Measurements from ENCODE around the gene TSPAN31.
"Not testable (repeated sequence)": the region's sequence is repeated elsewhere in the genome, so short reads cannot be mapped to it uniquely, and the experiment has no call there.

The TSPAN31 gene, protein sequence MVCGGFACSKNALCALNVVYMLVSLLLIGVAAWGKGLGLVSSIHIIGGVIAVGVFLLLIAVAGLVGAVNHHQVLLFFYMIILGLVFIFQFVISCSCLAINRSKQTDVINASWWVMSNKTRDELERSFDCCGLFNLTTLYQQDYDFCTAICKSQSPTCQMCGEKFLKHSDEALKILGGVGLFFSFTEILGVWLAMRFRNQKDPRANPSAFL

DNA sequence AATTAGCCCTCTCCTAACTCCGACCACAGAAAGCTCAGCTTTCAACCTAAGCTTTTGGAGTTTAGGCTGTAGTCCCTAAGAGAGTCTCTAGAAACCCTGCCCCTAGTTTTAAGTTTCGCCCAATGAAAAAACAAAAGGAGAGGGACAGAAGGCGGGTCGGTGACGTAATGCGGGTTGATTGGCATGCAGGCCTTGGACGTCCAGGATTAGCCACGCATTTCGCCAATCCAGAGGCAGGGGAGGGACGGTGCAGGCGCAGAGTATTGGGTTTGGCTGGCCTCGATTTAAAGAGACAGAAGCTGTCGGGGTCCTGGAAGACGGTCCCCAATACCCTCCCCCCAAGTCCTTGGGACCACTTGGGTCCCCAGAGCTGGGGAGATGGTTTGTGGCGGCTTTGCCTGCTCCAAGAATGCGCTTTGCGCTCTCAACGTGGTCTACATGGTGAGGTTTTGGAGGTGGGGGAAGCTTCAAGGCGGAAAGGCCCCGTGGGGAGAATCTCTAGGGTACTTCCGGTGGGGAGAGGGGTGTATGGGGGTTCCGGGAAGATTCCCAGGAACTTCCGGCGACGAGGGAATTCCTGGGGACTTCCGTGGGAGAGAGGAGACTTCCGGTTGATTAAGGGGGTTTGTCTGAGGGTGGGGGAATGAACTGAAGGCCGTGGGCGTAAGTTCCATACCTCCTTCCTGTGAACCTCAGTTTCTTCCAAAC is at the start of gene TSPAN31:
Gene TSPAN31 (plus strand): TSS at position 263 of the 708 bp plus-strand sequence. CDS start 116 bp downstream, at position 379.
- Mint-ChIP-seq H3K36me3 (ENCODE audit: low read depth) (peaks cover 34% of the 10 kb centered on the region), H3K4me3 (peak within 1 kb of the TSS; percentile 89), H3K27me3 (no peaks in the 10 kb centered on the region), H3K4me1 (peaks cover 60% of the 10 kb centered on the region), H3K27ac (peak within 1 kb of the TSS; percentile 92), H3K9me3 (no peaks in the 10 kb centered on the region)
- ATAC-seq (peak; percentile 80), DNase-seq (peak; percentile 93)

DNA sequence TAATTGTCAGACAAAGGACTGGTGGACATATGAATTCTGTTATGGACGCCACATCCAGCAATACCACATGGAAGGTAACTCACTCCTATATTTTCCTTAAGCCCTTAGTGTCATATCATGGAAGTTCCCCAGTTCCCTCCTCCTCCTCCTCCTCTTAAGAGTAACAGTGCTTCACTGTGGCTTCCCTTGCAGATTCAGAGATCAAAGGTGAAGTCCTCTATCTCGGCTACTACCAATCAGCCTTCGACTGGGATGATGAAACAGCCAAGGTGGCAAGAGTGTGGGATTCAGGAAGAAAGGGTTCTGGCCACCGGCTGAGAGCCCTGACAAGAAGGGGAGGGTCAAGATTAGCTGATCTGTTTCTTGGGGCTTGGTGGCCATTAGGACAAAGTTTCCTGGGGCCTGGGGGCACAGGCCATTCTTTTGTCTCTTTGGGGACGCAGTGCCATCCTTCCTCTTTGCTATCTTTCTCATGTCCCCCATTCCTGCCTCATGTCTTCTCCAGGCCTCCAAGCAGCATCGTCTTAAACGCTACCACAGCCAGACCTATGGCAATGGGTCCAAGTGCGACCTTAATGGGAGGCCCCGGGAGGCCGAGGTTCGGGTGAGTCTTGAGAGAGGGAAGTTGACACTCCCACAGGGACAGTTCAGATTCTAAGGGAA is 48.9 kb upstream of the TSPAN31 start:
- no peak overlapping the region for H3K27ac Mint-ChIP-seq
- no peak for ATAC-seq
- H3K9me3 Mint-ChIP-seq: no peaks in the 10 kb centered on the region

GRCh38 chr12:57697076-57697475 is 47.8 kb upstream of the TSPAN31 start:
- DNase-seq (no peak), ATAC-seq (no peak)
- H3K27me3 Mint-ChIP-seq: no peaks in the 10 kb centered on the region
- peaks cover 22% of the 10 kb centered on the region for H3K36me3 Mint-ChIP-seq (ENCODE audit: low read depth)
- peaks cover 2% of the 10 kb centered on the region for H3K4me1 Mint-ChIP-seq
- no peaks in the 10 kb centered on the region for H3K9me3 Mint-ChIP-seq
- H3K27ac Mint-ChIP-seq: no peak overlapping the region
- H3K4me3 Mint-ChIP-seq: no peak overlapping the region

More for the DNA sequence above, 48.9 kb upstream of the TSPAN31 start:
- Mint-ChIP-seq H3K4me1 (peaks cover 2% of the 10 kb centered on the region), H3K4me3 (peak overlapping the region; percentile 18), H3K27me3 (peaks cover 1% of the 10 kb centered on the region), H3K36me3 (ENCODE audit: low read depth) (peaks cover 18% of the 10 kb centered on the region)
- no peak for DNase-seq

DNA sequence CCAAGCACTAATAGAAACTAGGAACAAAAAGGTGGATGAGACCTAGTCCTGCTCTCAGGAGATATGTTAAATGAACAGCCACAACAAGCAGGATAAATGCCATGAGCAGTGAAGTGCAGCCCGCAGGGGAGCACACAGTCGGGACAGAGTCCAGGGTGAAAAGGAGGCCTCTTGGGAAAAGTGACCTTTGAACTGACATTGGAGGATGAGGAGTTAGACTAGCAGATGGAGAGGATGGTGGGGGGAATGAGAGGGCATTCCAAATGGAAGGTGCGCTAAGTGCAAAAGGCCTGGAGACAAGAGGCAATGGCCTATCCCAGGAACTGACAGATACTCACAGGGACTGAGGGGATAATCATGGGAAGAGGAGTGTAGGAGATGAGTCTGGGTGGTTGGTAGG is 46.4 kb upstream of the TSPAN31 start:
- Mint-ChIP-seq H3K27ac (no peak overlapping the region), H3K36me3 (ENCODE audit: low read depth) (peaks cover 35% of the 10 kb centered on the region), H3K27me3 (no peaks in the 10 kb centered on the region), H3K4me3 (no peak overlapping the region), H3K9me3 (peaks cover 8% of the 10 kb centered on the region), H3K4me1 (peaks cover 2% of the 10 kb centered on the region)
- DNase-seq: no peak
- ATAC-seq: no peak

- DNase-seq (no peak), ATAC-seq (no peak)
- Mint-ChIP-seq H3K36me3 (ENCODE audit: low read depth) (peaks cover 52% of the 10 kb centered on the region), H3K4me1 (peaks cover 2% of the 10 kb centered on the region), H3K27me3 (no peaks in the 10 kb centered on the region), H3K27ac (no peak overlapping the region), H3K9me3 (peaks cover 12% of the 10 kb centered on the region), H3K4me3 (no peak overlapping the region)
Measured at GRCh38 chr12:57700317-57700716, 44.5 kb upstream of the TSPAN31 start.

DNA sequence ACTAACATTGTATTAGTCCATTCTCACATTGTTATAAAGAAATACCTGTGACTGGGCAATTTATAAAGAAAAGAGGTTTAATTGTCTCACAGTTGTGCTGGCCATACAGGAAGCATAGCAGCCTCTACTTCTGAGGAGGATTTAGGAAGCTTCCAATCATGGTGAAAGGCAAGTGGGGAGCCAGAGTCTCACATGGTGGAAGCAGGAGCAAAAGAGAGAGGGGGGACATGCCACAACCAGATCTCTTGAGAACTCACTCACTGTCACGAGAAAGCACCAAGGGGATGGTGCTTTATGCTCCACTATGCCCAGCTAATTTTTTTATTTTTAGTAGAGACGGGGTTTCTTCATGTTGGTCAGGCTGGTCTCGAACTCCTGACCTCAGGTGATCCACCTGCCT is 37.6 kb upstream of the TSPAN31 start:
- Mint-ChIP-seq H3K4me1 (no peaks in the 10 kb centered on the region), H3K4me3 (no peak overlapping the region), H3K27ac (no peak overlapping the region), H3K36me3 (ENCODE audit: low read depth) (peaks cover 48% of the 10 kb centered on the region), H3K9me3 (peaks cover 12% of the 10 kb centered on the region), H3K27me3 (no peaks in the 10 kb centered on the region)
- no peak for DNase-seq
- no peak for ATAC-seq

- no peaks in the 10 kb centered on the region for H3K4me1 Mint-ChIP-seq
- no peak overlapping the region for H3K4me3 Mint-ChIP-seq
- DNase-seq: no peak
- H3K36me3 Mint-ChIP-seq (ENCODE audit: low read depth): peaks cover 37% of the 10 kb centered on the region
- H3K27ac Mint-ChIP-seq: no peak overlapping the region
- no peaks in the 10 kb centered on the region for H3K27me3 Mint-ChIP-seq
- peaks cover 4% of the 10 kb centered on the region for H3K9me3 Mint-ChIP-seq
- no peak for ATAC-seq
Measured at GRCh38 chr12:57708296-57708695, 36.5 kb upstream of the TSPAN31 start.

DNA sequence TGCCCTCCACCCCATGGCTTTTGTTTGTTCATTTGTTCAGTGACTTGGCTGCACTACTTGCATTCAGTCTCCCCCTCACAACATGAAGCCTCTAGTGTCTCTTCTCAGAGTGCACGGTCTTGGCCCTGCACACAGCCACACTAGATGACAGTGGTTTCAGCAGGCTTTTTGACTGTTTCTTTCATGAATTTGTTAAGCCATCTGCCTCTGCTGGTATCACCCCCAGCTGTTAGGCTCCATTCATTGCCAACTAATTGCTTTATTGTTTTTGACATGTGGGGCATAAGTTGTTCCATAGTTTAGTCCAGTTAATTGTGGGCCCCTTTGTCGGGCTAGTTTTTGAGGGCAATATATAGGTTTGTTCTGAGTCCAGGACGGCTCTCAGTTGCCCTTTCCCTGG is 32.1 kb upstream of the TSPAN31 start:
- DNase-seq: no peak
- Mint-ChIP-seq H3K9me3 (no peaks in the 10 kb centered on the region), H3K4me3 (no peak overlapping the region), H3K27ac (no peak overlapping the region), H3K36me3 (ENCODE audit: low read depth) (peaks cover 17% of the 10 kb centered on the region), H3K27me3 (no peaks in the 10 kb centered on the region), H3K4me1 (no peaks in the 10 kb centered on the region)
- ATAC-seq: no peak

DNA sequence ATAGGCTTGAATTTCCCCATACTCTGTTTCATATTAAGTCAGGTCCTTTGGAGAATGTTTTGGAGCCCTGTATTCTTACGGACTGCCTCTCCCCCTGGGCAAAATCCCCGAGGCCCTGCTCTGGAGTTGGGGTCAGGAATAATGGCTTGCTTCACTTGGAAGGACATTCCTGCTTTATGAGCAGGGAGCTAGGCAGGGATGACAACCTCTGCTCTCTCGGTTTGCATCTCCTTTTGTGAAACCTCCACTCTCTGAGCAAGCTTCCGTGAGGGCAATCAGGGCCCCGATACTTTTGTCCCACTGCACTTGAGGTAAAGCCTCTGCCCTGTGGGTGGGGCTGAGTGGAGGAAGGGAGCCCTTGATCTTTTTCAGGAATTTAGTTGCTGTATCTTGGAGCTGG is 31.6 kb upstream of the TSPAN31 start:
- H3K27me3 Mint-ChIP-seq: no peaks in the 10 kb centered on the region
- H3K9me3 Mint-ChIP-seq: no peaks in the 10 kb centered on the region
- H3K4me1 Mint-ChIP-seq: no peaks in the 10 kb centered on the region
- peaks cover 22% of the 10 kb centered on the region for H3K36me3 Mint-ChIP-seq (ENCODE audit: low read depth)
- H3K27ac Mint-ChIP-seq: no peak overlapping the region
- no peak overlapping the region for H3K4me3 Mint-ChIP-seq
- DNase-seq (no peak), ATAC-seq (no peak)

- not testable (repeated sequence) for H3K4me1 Mint-ChIP-seq, ATAC-seq, H3K4me3 Mint-ChIP-seq, H3K27ac Mint-ChIP-seq, H3K27me3 Mint-ChIP-seq, H3K9me3 Mint-ChIP-seq, DNase-seq
- H3K36me3 Mint-ChIP-seq (ENCODE audit: low read depth): peaks cover 30% of the 10 kb centered on the region
Measured at GRCh38 chr12:57715036-57715748, 29.6 kb upstream of the TSPAN31 start.

DNA sequence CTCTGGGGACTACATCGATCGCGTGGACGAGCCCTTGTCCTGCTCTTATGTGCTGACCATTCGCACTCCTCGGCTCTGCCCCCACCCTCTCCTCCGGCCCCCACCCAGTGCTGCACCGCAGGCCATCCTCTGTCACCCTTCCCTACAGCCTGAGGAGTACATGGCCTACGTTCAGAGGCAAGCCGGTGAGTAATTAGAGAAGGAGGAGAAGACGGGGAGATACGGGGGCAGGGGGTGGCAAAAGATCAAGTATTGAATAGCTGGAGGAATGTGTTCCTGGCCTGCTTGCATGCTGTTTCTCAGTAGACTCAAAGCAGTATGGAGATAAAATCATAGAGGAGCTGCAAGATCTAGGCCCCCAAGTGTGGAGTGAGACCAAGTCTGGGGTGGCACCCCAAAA is 29.1 kb upstream of the TSPAN31 start:
- DNase-seq: no peak
- Mint-ChIP-seq H3K36me3 (ENCODE audit: low read depth) (peaks cover 27% of the 10 kb centered on the region), H3K4me3 (no peak overlapping the region), H3K27me3 (no peaks in the 10 kb centered on the region), H3K4me1 (no peaks in the 10 kb centered on the region), H3K9me3 (no peaks in the 10 kb centered on the region), H3K27ac (no peak overlapping the region)
- ATAC-seq: no peak

DNA sequence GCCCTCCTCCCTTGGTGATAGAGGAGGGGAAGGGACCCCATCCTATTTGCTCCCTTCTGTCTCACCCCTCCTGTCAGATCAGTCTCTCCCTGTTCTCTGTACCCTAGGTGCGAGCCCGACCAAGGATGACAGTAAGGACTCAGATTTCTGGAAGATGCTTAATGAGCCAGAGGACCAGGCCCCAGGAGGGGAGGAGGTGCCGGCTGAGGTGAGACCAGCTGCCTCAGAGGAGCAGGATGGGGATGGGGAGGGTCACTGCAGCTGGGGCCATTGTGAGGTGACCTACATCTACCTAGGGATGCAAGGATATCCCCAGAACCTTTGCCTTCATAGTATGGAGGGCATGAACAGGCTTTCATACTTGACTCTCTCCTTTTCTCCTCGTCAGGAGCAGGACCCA is 28.5 kb upstream of the TSPAN31 start:
- H3K9me3 Mint-ChIP-seq: no peaks in the 10 kb centered on the region
- DNase-seq (no peak), ATAC-seq (no peak)
- no peaks in the 10 kb centered on the region for H3K4me1 Mint-ChIP-seq
- H3K27me3 Mint-ChIP-seq: no peaks in the 10 kb centered on the region
- no peak overlapping the region for H3K27ac Mint-ChIP-seq
- peaks cover 26% of the 10 kb centered on the region for H3K36me3 Mint-ChIP-seq (ENCODE audit: low read depth)
- H3K4me3 Mint-ChIP-seq: no peak overlapping the region

DNA sequence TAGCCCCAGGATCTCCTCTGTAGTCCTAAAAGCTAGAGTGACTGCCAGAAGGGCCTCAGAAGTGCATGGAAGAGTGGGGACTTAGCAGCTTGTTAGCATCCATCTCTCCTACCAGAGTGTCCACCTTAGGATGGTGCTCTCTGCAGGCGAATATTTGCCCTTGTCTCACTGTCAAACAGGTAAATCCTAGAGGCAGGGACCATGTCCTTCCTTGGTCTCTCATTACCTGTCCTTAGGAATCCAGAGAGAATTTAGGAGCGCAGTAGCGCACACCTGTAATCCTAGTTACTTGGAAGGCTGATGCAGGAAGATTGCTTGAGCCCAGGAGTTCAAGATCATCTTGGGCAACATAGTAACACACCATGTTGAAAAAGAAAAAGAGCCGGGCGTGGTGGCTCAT is 27.7 kb upstream of the TSPAN31 start:
- no peak for DNase-seq
- Mint-ChIP-seq H3K27ac (no peak overlapping the region), H3K36me3 (ENCODE audit: low read depth) (peaks cover 20% of the 10 kb centered on the region), H3K9me3 (no peaks in the 10 kb centered on the region), H3K4me3 (no peak overlapping the region), H3K4me1 (no peaks in the 10 kb centered on the region), H3K27me3 (no peaks in the 10 kb centered on the region)
- no peak for ATAC-seq

DNA sequence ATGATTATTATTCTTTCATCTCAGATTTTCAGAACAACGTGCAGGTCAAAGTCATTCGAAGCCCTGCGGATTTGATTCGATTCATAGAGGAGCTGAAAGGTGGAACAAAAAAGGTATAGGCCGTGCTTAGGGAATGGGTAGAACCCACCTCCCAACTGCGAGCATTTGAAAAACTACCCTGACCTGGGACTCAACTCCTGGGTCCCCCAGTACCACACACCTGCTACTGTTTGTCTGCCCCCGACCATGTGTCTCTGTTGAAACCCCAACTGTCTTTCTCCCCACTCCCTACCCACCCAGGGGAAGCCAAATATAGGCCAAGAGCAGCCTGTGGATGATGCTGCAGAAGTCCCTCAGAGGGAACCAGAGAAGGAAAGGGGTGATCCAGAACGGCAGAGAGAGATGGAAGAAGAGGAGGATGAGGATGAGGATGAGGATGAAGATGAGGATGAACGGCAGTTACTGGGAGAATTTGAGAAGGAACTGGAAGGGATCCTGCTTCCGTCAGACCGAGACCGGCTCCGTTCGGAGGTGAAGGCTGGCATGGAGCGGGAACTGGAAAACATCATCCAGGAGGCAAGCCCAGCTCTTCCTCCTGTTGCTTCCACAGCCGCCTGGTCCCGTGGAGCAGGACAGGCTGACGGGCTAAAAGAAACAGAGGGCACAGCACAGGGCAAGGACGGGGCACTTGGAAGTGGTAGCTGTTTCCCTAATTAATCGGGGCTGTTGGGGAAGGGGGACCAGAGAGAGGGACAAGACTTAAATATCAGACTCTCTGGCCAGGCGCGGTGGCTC is 26.8 kb upstream of the TSPAN31 start:
- Mint-ChIP-seq H3K27ac (no peak overlapping the region), H3K4me3 (no peak overlapping the region)

More for the DNA sequence above, 26.8 kb upstream of the TSPAN31 start:
- DNase-seq (no peak), ATAC-seq (no peak)
- H3K9me3 Mint-ChIP-seq: no peaks in the 10 kb centered on the region
- no peaks in the 10 kb centered on the region for H3K4me1 Mint-ChIP-seq
- peaks cover 19% of the 10 kb centered on the region for H3K36me3 Mint-ChIP-seq (ENCODE audit: low read depth)
- H3K27me3 Mint-ChIP-seq: no peaks in the 10 kb centered on the region
